GM23248 (cell line): Measurements from ENCODE around the gene LGALS1.

Experiments
- EZH2 ChIP-seq: fragments of 200-600 bp; sonication (generic); IDR thresholded peaks from 2 replicates; pipeline ENCODE4 v1.6.1; 2018; ENCODE audit warnings: antibody characterized with exemption, mild to moderate bottlenecking; ENCODE audit not compliant: insufficient read depth, poor library complexity, severe bottlenecking
- EZH2phosphoT487 ChIP-seq: fragments of 200-600 bp; sonication (generic); IDR thresholded peaks from 2 replicates; pipeline ENCODE4 v1.6.1; 2018; ENCODE audit warnings: antibody characterized with exemption, moderate library complexity, mild to moderate bottlenecking, low read depth; ENCODE audit not compliant: insufficient read depth

GRCh38 chr22:37639070-37639760 is 36.2 kb upstream of the LGALS1 start, which contains the start of gene SH3BP1:
- TF ChIP-seq EZH2 (no peak), EZH2phosphoT487 (no peak)
